WTC11 (cell line): Measurements from ENCODE around the gene KRT40. TPM values are rescaled to one million over a fixed set of nuclear protein-coding genes. Genes with fewer than 3 reads are reported as not detected.

Source experiments
- ATAC-seq: fragments of 200-7000 bp; cut with Tn5 transposase; 2 replicates; pipeline ENCODE4 v1.10.0; 2021; ENCODE audit warnings: mild to moderate bottlenecking, moderate library complexity
- CTCF ChIA-PET: fragments of 300-600 bp; sonication (Branson Sonifier 250); formaldehyde crosslinking; loops from one replicate; lab custom pipeline; 2021; ENCODE audit warnings: antibody characterized with exemption; lab: Charles Lee
- POLR2A ChIA-PET: fragments of 350-600 bp; sonication (Branson Sonifier 250); formaldehyde crosslinking; loops from one replicate; lab custom pipeline; 2021; ENCODE audit warnings: antibody characterized with exemption; lab: Charles Lee
- DNase-seq: peaks from one replicate; pipeline ENCODE4 v3.0.0; 2021; ENCODE audit warnings: low spot score
- H3K27ac Mint-ChIP-seq: 2 replicates; pipeline ENCODE4 v1.8.0; 2021; ENCODE audit warnings: mixed read lengths
- H3K27me3 Mint-ChIP-seq: 2 replicates; pipeline ENCODE4 v1.8.0; 2021; ENCODE audit warnings: low read depth, mild to moderate bottlenecking, moderate library complexity, mixed read lengths
- H3K36me3 Mint-ChIP-seq: 2 replicates; pipeline ENCODE4 v1.8.0; 2021; ENCODE audit warnings: mixed read lengths
- H3K4me1 Mint-ChIP-seq: 2 replicates; pipeline ENCODE4 v1.8.0; 2022; ENCODE audit warnings: mixed read lengths
- H3K4me3 Mint-ChIP-seq: 2 replicates; pipeline ENCODE4 v1.8.0; 2021; ENCODE audit warnings: mild to moderate bottlenecking, moderate library complexity, mixed read lengths
- H3K9me3 Mint-ChIP-seq: 2 replicates; pipeline ENCODE4 v1.8.0; 2021; ENCODE audit warnings: mixed read lengths
- AFF4 ChIP-seq: sonication (generic); formaldehyde crosslinking; IDR thresholded peaks from 2 replicates; pipeline ENCODE4 v1.8.1; 2023; ENCODE audit warnings: mild to moderate bottlenecking, missing genetic modification reagents, borderline replicate concordance
- ERG ChIP-seq: fragments of 250-450 bp; sonication (Bioruptor Pico); IDR thresholded peaks from 2 replicates; pipeline ENCODE4 v1.8.0; 2021; ENCODE audit warnings: mild to moderate bottlenecking
- GABPB1 ChIP-seq: sonication (generic); formaldehyde crosslinking; IDR thresholded peaks from 2 replicates; pipeline ENCODE4 v1.8.1; 2023; ENCODE audit warnings: mild to moderate bottlenecking, missing genetic modification reagents
- MYBL2 ChIP-seq: sonication (generic); formaldehyde crosslinking; IDR thresholded peaks from 2 replicates; pipeline ENCODE4 v1.8.1; 2023; ENCODE audit warnings: mild to moderate bottlenecking, moderate library complexity, missing genetic modification reagents
- NFE2L1 ChIP-seq: sonication (generic); formaldehyde crosslinking; IDR thresholded peaks from 2 replicates; pipeline ENCODE4 v1.8.1; 2023; ENCODE audit warnings: missing genetic modification reagents
- TEAD1 ChIP-seq: sonication (generic); formaldehyde crosslinking; IDR thresholded peaks from 2 replicates; pipeline ENCODE4 v1.8.0; 2022; ENCODE audit warnings: mild to moderate bottlenecking, missing genetic modification reagents
- USF2 ChIP-seq: sonication (generic); formaldehyde crosslinking; IDR thresholded peaks from 2 replicates; pipeline ENCODE4 v1.8.1; 2023; ENCODE audit warnings: mild to moderate bottlenecking, missing genetic modification reagents, moderate library complexity
- ZNF281 ChIP-seq: sonication (generic); formaldehyde crosslinking; IDR thresholded peaks from 2 replicates; pipeline ENCODE4 v1.8.0; 2023; ENCODE audit warnings: mild to moderate bottlenecking, missing genetic modification reagents
- ZNF416 ChIP-seq: fragments of 250-450 bp; sonication (Bioruptor Pico); IDR thresholded peaks from 2 replicates; pipeline ENCODE4 v1.9.0; 2021; ENCODE audit warnings: mild to moderate bottlenecking, inconsistent platforms
- ZSCAN18 ChIP-seq: fragments of 250-450 bp; sonication (Bioruptor Pico); IDR thresholded peaks from 2 replicates; pipeline ENCODE4 v2.1.2; 2022; ENCODE audit warnings: mild to moderate bottlenecking, moderate library complexity
- total RNA-seq: library from RNA; stranded (reverse); gene quantifications from 3 replicates; pipeline ENCODE4 v1.2.3, GENCODE V29; 2021

KRT40 gene
- total RNA-seq, 1 experiment from 2014 or later, result not detected

GRCh38 chr17:40961591-40961990 lies 22.5 kb downstream of the KRT40 start (continued):
- TF ChIP-seq AFF4 (CRISPR knock-in tag) (no peak), ZNF416 (CRISPR knock-in tag) (no peak), MYBL2 (CRISPR knock-in tag) (no peak), ZSCAN18 (CRISPR knock-in tag) (no peak), NFE2L1 (CRISPR knock-in tag) (no peak), ERG (CRISPR knock-in tag) (no peak)

GRCh38 chr17:40960144-40960543 lies 24.0 kb downstream of the KRT40 start:
- no peaks in the 10 kb centered on the region for H3K36me3 Mint-ChIP-seq
- no peak for TF ChIP-seq USF2 (CRISPR knock-in tag)
- no peaks in the 10 kb centered on the region for H3K27me3 Mint-ChIP-seq
- no peak overlapping the region for H3K27ac Mint-ChIP-seq
- peaks cover 42% of the 10 kb centered on the region for H3K4me1 Mint-ChIP-seq
- CTCF ChIA-PET, result interaction anchor here (1.3 to 1.8 kb wide), 2 partner anchors 97 to 457 kb away, joined by 3 to 4 read pairs; no protein-coding TSS in a partner anchor
- H3K9me3 Mint-ChIP-seq, result no peaks in the 10 kb centered on the region
- DNase-seq (no peak), ATAC-seq (no peak)
- POLR2A ChIA-PET, result no interaction called here
- no peak overlapping the region for H3K4me3 Mint-ChIP-seq

GRCh38 chr17:40958086-40958953 lies 25.8 kb downstream of the KRT40 start:
- ATAC-seq (peak; percentile 80), DNase-seq (no peak)

GRCh38 chr17:40956401-40957254 lies 27.5 kb downstream of the KRT40 start:
- Mint-ChIP-seq H3K36me3 (no peaks in the 10 kb centered on the region), H3K9me3 (no peaks in the 10 kb centered on the region), H3K4me1 (peaks cover 42% of the 10 kb centered on the region), H3K4me3 (no peak overlapping the region), H3K27me3 (no peaks in the 10 kb centered on the region), H3K27ac (peak overlapping the region; percentile 27; the same call in 1 of the 2 replicates)
- TF ChIP-seq ZNF281 (CRISPR knock-in tag), result no peak
- TF ChIP-seq GABPB1 (CRISPR knock-in tag), result peak; percentile 90
- DNase-seq (no peak), ATAC-seq (no peak)
- POLR2A ChIA-PET, result no interaction called here
- CTCF ChIA-PET, result no interaction called here

More at GRCh38 chr17:40958086-40958953, 25.8 kb downstream of the KRT40 start:
- Mint-ChIP-seq H3K36me3 (no peaks in the 10 kb centered on the region), H3K27ac (0 out of 2 replicates have a peak overlapping the region, but pooled peaks have one; percentile 16), H3K9me3 (no peaks in the 10 kb centered on the region), H3K4me1 (peaks cover 42% of the 10 kb centered on the region), H3K4me3 (no peak overlapping the region), H3K27me3 (no peaks in the 10 kb centered on the region)
- ChIA-PET POLR2A (no interaction called here), CTCF (interaction anchor here (1.8 kb wide), 1 partner anchor 459 kb away, joined by 4 read pairs; no protein-coding TSS in a partner anchor)
- TF ChIP-seq TEAD1 (CRISPR knock-in tag), result no peak
- TF ChIP-seq GABPB1 (CRISPR knock-in tag), result peak; percentile 43; the same call in 1 of the 2 replicates
- TF ChIP-seq, all 79 proteins: peak for 1
